Endothelial cell of umbilical vein (primary cell): ENCODE results near the gene MCF2L. TPM values are rescaled to one million over a fixed set of nuclear protein-coding genes. Genes with fewer than 3 reads are reported as not detected.

Source experiments
- BruUV-seq: library from RNA; stranded (reverse); fragments of 400-500 nt; replicated peaks from 2 replicates; lab custom pipeline; 2021; lab: Mats Ljungman, UMichigan
- CTCF ChIA-PET: fragments of 300-600, 350-600 bp; sonication (Branson Sonifier 250); formaldehyde crosslinking; loops from one replicate; lab custom pipeline; 2021; ENCODE audit warnings: antibody characterized with exemption, inconsistent platforms; lab: Charles Lee
- POLR2A ChIA-PET: fragments of 300-600, 350-600 bp; sonication (Branson Sonifier 250); formaldehyde crosslinking; loops from one replicate; lab custom pipeline; 2021; ENCODE audit warnings: antibody characterized with exemption, inconsistent platforms; lab: Charles Lee
- DNase-seq: peaks from one replicate; pipeline ENCODE4 v3.0.0-alpha.2; 2011; ENCODE audit warnings: low read depth, low spot score
- FAIRE-seq: peaks from 2 replicates; lab custom pipeline; 2011; peaks lifted over from hg19 to GRCh38; lab: Jason Lieb, UNC
- H2AFZ ChIP-seq: 2 replicates; pipeline ENCODE4 v1.6.0; 2012; ENCODE audit warnings: low read depth, low read length, control low read depth, inconsistent platforms
- H3K27ac ChIP-seq: 2 replicates; pipeline ENCODE4 v1.5.1; 2011; ENCODE audit warnings: low read depth, mild to moderate bottlenecking, control low read depth, low read length, moderate library complexity; ENCODE audit not compliant: insufficient read depth
- H3K27me3 ChIP-seq, 2 experiments: 2 replicates each; pipeline versions ENCODE4 v1.6.0 to v1.6.1; 2011; ENCODE audit warnings: low read length in 2 of 2, mixed read lengths in 1 of 2; ENCODE audit not compliant: control insufficient read depth in 2 of 2, insufficient read depth in 2 of 2
- H3K36me3 ChIP-seq, 2 experiments: 2 replicates in 1 of 2; 3 replicates in 1 of 2; pipeline ENCODE4 v1.5.1; 2011; ENCODE audit warnings: low read length in 2 of 2, mild to moderate bottlenecking in 1 of 2, moderate library complexity in 1 of 2; ENCODE audit not compliant: control insufficient read depth in 2 of 2, insufficient read depth in 2 of 2; ENCODE audit errors: extremely low read depth in 1 of 2
- H3K4me1 ChIP-seq: 3 replicates; pipeline ENCODE4 v1.5.1; 2011; ENCODE audit warnings: mild to moderate bottlenecking, low read length; ENCODE audit not compliant: control insufficient read depth, insufficient read depth; ENCODE audit errors: extremely low read depth
- H3K4me2 ChIP-seq: 2 replicates; pipeline ENCODE4 v1.6.1; 2011; ENCODE audit warnings: low read length, control low read depth, mixed read lengths; ENCODE audit not compliant: insufficient read depth
- H3K4me3 ChIP-seq, 3 experiments: fragments of 200-600 bp in 1 of 3; sonication (generic), shearing (Covaris generic) in 1 of 3; replicated peaks in 1 of 3; 2 replicates each; pipeline ENCODE4 v1.5.1; 2011 to 2016; ENCODE audit warnings: control low read depth in 3 of 3, low read length in 3 of 3, mild to moderate bottlenecking in 2 of 3, inconsistent platforms in 1 of 3, low read depth in 1 of 3, moderate library complexity in 1 of 3; ENCODE audit not compliant: insufficient read depth in 1 of 3
- H3K79me2 ChIP-seq: 2 replicates; pipeline ENCODE4 v1.6.0; 2012; ENCODE audit warnings: low read length, inconsistent platforms; ENCODE audit not compliant: control insufficient read depth, insufficient read depth
- H3K9ac ChIP-seq: replicated peaks from 2 replicates; pipeline ENCODE3; 2011; ENCODE audit warnings: low read length, control low read depth; ENCODE audit not compliant: insufficient read depth; ENCODE audit errors: extremely low read depth
- H3K9me1 ChIP-seq: replicated peaks from 3 replicates; pipeline ENCODE4 v1.6.0; 2011; ENCODE audit warnings: mild to moderate bottlenecking, low read length; ENCODE audit not compliant: control insufficient read depth, insufficient read depth; ENCODE audit errors: extremely low read depth
- H3K9me3 ChIP-seq: replicated peaks from 2 replicates; pipeline ENCODE4 v1.5.1; 2012; ENCODE audit warnings: low read length, inconsistent platforms; ENCODE audit not compliant: control insufficient read depth, insufficient read depth
- H4K20me1 ChIP-seq: replicated peaks from 2 replicates; pipeline ENCODE3; 2011; ENCODE audit warnings: mild to moderate bottlenecking, low read length; ENCODE audit not compliant: control insufficient read depth, insufficient read depth; ENCODE audit errors: extremely low read depth
- EZH2 ChIP-seq: IDR thresholded peaks from 2 replicates; pipeline ENCODE4 v1.6.1; 2012; ENCODE audit warnings: borderline replicate concordance, low read depth, mild to moderate bottlenecking, moderate library complexity, low read length, inconsistent platforms; ENCODE audit not compliant: severe bottlenecking
- FOS ChIP-seq: IDR thresholded peaks from 2 replicates; pipeline ENCODE4 v1.6.1; 2011; ENCODE audit warnings: mild to moderate bottlenecking, low read length, moderate library complexity, borderline replicate concordance; ENCODE audit not compliant: insufficient read depth
- GATA2 ChIP-seq: IDR thresholded peaks from 2 replicates; pipeline ENCODE4 v1.7.0; 2011; ENCODE audit warnings: low read depth, mild to moderate bottlenecking, moderate library complexity, mixed read lengths, low read length; ENCODE audit not compliant: insufficient read length, insufficient read depth
- JUN ChIP-seq: IDR thresholded peaks from 2 replicates; pipeline ENCODE4 v1.6.1; 2011; ENCODE audit warnings: borderline replicate concordance, low read depth; ENCODE audit not compliant: insufficient read length, insufficient read depth
- MYC ChIP-seq: IDR thresholded peaks from one replicate; pipeline ENCODE4 v1.6.1; 2011; ENCODE audit warnings: mild to moderate bottlenecking, low read depth, low read length
- POLR2A ChIP-seq: IDR thresholded peaks from 2 replicates; pipeline ENCODE4 v1.6.1; 2012; ENCODE audit warnings: low read depth, mild to moderate bottlenecking, control low read depth, low read length
- POLR2AphosphoS5 ChIP-seq: IDR thresholded peaks from 2 replicates; pipeline ENCODE4 v1.6.1; 2012; ENCODE audit warnings: low read depth, mild to moderate bottlenecking, control low read depth, low read length, moderate library complexity; ENCODE audit not compliant: insufficient read depth
- dilution Hi-C: fragments of 300-500 bp; cut with MboI; formaldehyde crosslinking; loops from one replicate; pipeline ENCODE4 v1.15.0; 2019; ENCODE audit warnings: low sequenced_read_pairs; ENCODE audit not compliant: extremely low pct_ligation_motif_present
- intact Hi-C: fragments of 100-400 bp; cut with micrococcal nuclease; formaldehyde crosslinking; loops from one replicate; pipeline ENCODE4 v1.10.0; 2022
- polyA plus RNA-seq, 4 experiments: library from polyadenylated mRNA; depleted of rRNA in 3 of 4; stranded (reverse) in 3 of 4; unstranded in 1 of 4; fragments of >200 nt; gene quantifications; 2 replicates each; pipeline versions ENCODE4 v1.2.1 to v1.2.3, GENCODE V29; 2011 to 2012; ENCODE audit warnings: missing spikeins in 1 of 4
- total RNA-seq: library from RNA; stranded (reverse); gene quantifications from 2 replicates; pipeline ENCODE4 v1.2.3, GENCODE V29; 2021
- TF ChIP-seq, protein P1 (sequence below), 2 donors: IDR thresholded peaks; 1 replicate in 1 of 2; 2 replicates in 1 of 2; pipeline ENCODE4 v1.5.1; 2011; ENCODE audit warnings: low read length in 2 of 2, mild to moderate bottlenecking in 2 of 2, moderate library complexity in 2 of 2, control low read depth in 1 of 2, inconsistent platforms in 1 of 2, low read depth in 1 of 2; ENCODE audit not compliant: insufficient read depth in 1 of 2; ENCODE audit errors: extremely low read depth in 1 of 2
- TF ChIP-seq, protein P2 (sequence below): IDR thresholded peaks from 2 replicates; pipeline ENCODE4 v1.6.1; 2011; ENCODE audit not compliant: insufficient read depth, insufficient read length

Gene MCF2L
- total and polyA plus RNA-seq, 2 donors (not counting 3 experiments of a cell fraction or from before 2014, with no cell fraction given), result 0.33 to 0.58 TPM

DNA sequence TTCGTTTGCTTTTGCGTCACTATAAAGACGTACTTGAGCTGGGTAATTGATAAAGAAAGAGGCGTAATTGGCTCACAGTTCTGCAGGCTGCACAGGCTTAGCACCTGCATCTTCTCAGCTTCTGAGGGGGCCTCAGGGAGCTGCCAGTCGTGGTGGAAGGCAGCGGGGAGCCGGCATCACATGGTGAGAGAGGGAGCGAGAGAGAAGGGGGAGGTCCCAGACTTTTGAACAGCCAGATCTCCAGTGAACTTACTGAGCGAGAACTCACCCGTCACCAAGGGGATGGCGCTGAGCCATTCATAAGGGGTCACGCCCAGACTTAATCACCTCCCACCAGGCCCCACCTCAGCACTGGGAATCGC is 77.8 kb downstream of the MCF2L start:
- no peaks in the 10 kb centered on the region for H3K27me3 ChIP-seq
- H4K20me1 ChIP-seq, result no peaks in the 10 kb centered on the region
- BruUV-seq, result no TSS peak
- H3K4me2 ChIP-seq, result no peak overlapping the region
- no peak overlapping the region for H3K27ac ChIP-seq
- no peak overlapping the region for H2AFZ ChIP-seq
- DNase-seq (no peak), FAIRE-seq (no peak)
- no peaks in the 10 kb centered on the region for H3K79me2 ChIP-seq
- intact Hi-C loops, result no loop called here
- H3K9me3 ChIP-seq, result no peaks in the 10 kb centered on the region
- dilution Hi-C loops, result no loop called here
- H3K4me3 ChIP-seq, result no peak overlapping the region
- H3K36me3 ChIP-seq, result no peaks in the 10 kb centered on the region
- POLR2A ChIA-PET, result no interaction called here
- CTCF ChIA-PET, result no interaction called here
- H3K9me1 ChIP-seq, result no peaks in the 10 kb centered on the region
- no peak overlapping the region for H3K9ac ChIP-seq
- TF ChIP-seq GATA2, result no peak
- TF ChIP-seq JUN, result no peak
- TF ChIP-seq, protein P1, sequence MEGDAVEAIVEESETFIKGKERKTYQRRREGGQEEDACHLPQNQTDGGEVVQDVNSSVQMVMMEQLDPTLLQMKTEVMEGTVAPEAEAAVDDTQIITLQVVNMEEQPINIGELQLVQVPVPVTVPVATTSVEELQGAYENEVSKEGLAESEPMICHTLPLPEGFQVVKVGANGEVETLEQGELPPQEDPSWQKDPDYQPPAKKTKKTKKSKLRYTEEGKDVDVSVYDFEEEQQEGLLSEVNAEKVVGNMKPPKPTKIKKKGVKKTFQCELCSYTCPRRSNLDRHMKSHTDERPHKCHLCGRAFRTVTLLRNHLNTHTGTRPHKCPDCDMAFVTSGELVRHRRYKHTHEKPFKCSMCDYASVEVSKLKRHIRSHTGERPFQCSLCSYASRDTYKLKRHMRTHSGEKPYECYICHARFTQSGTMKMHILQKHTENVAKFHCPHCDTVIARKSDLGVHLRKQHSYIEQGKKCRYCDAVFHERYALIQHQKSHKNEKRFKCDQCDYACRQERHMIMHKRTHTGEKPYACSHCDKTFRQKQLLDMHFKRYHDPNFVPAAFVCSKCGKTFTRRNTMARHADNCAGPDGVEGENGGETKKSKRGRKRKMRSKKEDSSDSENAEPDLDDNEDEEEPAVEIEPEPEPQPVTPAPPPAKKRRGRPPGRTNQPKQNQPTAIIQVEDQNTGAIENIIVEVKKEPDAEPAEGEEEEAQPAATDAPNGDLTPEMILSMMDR (IDR thresholded peaks at IDR 0.05; ENCODE audit: extremely low read depth in 1 of 2, insufficient read depth in 1 of 2, low read depth in 1 of 2, low read length in 2 of 2), result no peak
- no peak for TF ChIP-seq EZH2
- no peak for TF ChIP-seq MYC
- no peak for TF ChIP-seq POLR2AphosphoS5
- no peak for TF ChIP-seq POLR2A
- no peak for TF ChIP-seq FOS
- TF ChIP-seq, protein P2, sequence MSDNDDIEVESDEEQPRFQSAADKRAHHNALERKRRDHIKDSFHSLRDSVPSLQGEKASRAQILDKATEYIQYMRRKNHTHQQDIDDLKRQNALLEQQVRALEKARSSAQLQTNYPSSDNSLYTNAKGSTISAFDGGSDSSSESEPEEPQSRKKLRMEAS, result no peak
- no peaks in the 10 kb centered on the region for H3K4me1 ChIP-seq
